IMR-90 (cell line): ENCODE measurements around the gene TDP2. TPM values are rescaled to one million over a fixed set of nuclear protein-coding genes. Genes with fewer than 3 reads are reported as not detected.

Experiments
- ATAC-seq: fragments of 200-7000 bp; cut with Tn5 transposase; 2 replicates; pipeline ENCODE4 v1.9.1; 2020; ENCODE audit warnings: low read depth, mild to moderate bottlenecking, moderate library complexity
- BruUV-seq: library from RNA; stranded (reverse); fragments of 400-500 nt; replicated peaks from 2 replicates; lab custom pipeline; 2021; lab: Mats Ljungman, UMichigan
- CTCF ChIA-PET: fragments of 300-600 bp; formaldehyde crosslinking; extraction: SDS; loops from one replicate; lab custom pipeline; 2021; ENCODE audit warnings: antibody characterized with exemption; lab: Yijun Ruan, JAX
- POLR2A ChIA-PET: fragments of 300-600 bp; sonication (Branson Sonifier 250); formaldehyde crosslinking; loops from one replicate; lab custom pipeline; 2022; ENCODE audit warnings: antibody characterized with exemption; ENCODE audit not compliant: unreplicated experiment; lab: Charles Lee
- DNase-seq: peaks from one replicate; pipeline ENCODE4 v3.0.0; 2013
- H2AFZ ChIP-seq: replicated peaks from 2 replicates; pipeline ENCODE3; 2013; ENCODE audit warnings: low read length, mild to moderate bottlenecking; ENCODE audit not compliant: poor library complexity
- H2AK5ac ChIP-seq: 2 replicates; pipeline ENCODE4 v1.6.1; 2013; ENCODE audit warnings: low read depth, low read length, inconsistent platforms
- H2AK9ac ChIP-seq: replicated peaks from 2 replicates; pipeline ENCODE3; 2013; ENCODE audit warnings: mild to moderate bottlenecking, low read depth, low read length, moderate library complexity; ENCODE audit not compliant: poor library complexity
- H2BK120ac ChIP-seq: 2 replicates; pipeline ENCODE4 v1.6.1; 2013; ENCODE audit warnings: low read depth, low read length, inconsistent platforms
- H2BK15ac ChIP-seq: 3 replicates; pipeline ENCODE4 v1.6.1; 2013; ENCODE audit warnings: low read depth, low read length, inconsistent platforms
- H2BK20ac ChIP-seq: 2 replicates; pipeline ENCODE4 v1.6.1; 2013; ENCODE audit warnings: low read depth, mild to moderate bottlenecking, inconsistent platforms, low read length, moderate library complexity
- H2BK5ac ChIP-seq: 2 replicates; pipeline ENCODE4 v1.6.1; 2013; ENCODE audit warnings: mild to moderate bottlenecking, low read depth, low read length, inconsistent platforms; ENCODE audit not compliant: poor library complexity, severe bottlenecking
- H3K14ac ChIP-seq: replicated peaks from 2 replicates; pipeline ENCODE4 v1.6.1; 2013; ENCODE audit warnings: low read depth, low read length, inconsistent platforms
- H3K18ac ChIP-seq: 2 replicates; pipeline ENCODE4 v1.6.1; 2013; ENCODE audit warnings: low read depth, low read length, control low read depth
- H3K23ac ChIP-seq: 2 replicates; pipeline ENCODE4 v1.6.1; 2013; ENCODE audit warnings: low read depth, low read length, inconsistent platforms
- H3K27ac ChIP-seq: 2 replicates; pipeline ENCODE4 v1.5.1; 2013; ENCODE audit warnings: mild to moderate bottlenecking, control low read depth, low read length; ENCODE audit not compliant: insufficient read depth
- H3K27me3 ChIP-seq: 2 replicates; pipeline ENCODE4 v1.6.1; 2013; ENCODE audit warnings: low read length; ENCODE audit not compliant: control insufficient read depth, insufficient read depth
- H3K36me3 ChIP-seq: 2 replicates; pipeline ENCODE4 v1.6.1; 2013; ENCODE audit warnings: low read length, mixed read lengths; ENCODE audit not compliant: control insufficient read depth, insufficient read depth
- H3K4ac ChIP-seq: 2 replicates; pipeline ENCODE4 v1.6.1; 2013; ENCODE audit warnings: low read depth, low read length, inconsistent platforms
- H3K4me1 ChIP-seq: 2 replicates; pipeline ENCODE4 v1.6.1; 2013; ENCODE audit warnings: low read length, mixed read lengths; ENCODE audit not compliant: control insufficient read depth, insufficient read depth
- H3K4me2 ChIP-seq: 2 replicates; pipeline ENCODE4 v1.6.1; 2013; ENCODE audit warnings: low read depth, mild to moderate bottlenecking, control low read depth, low read length, moderate library complexity
- H3K4me3 ChIP-seq: 2 replicates; pipeline ENCODE4 v1.5.1; 2013; ENCODE audit warnings: low read depth, mild to moderate bottlenecking, control low read depth, low read length, moderate library complexity; ENCODE audit not compliant: insufficient read depth
- H3K56ac ChIP-seq: 2 replicates; pipeline ENCODE4 v1.6.1; 2013; ENCODE audit warnings: low read length, inconsistent platforms; ENCODE audit not compliant: insufficient read depth; ENCODE audit errors: extremely low read depth
- H3K79me1 ChIP-seq, 2 experiments: 2 replicates each; pipeline ENCODE4 v1.6.1; 2013; ENCODE audit warnings: low read length in 2 of 2, inconsistent platforms in 1 of 2, low read depth in 1 of 2
- H3K9ac ChIP-seq: 2 replicates; pipeline ENCODE4 v1.6.1; 2013; ENCODE audit warnings: low read depth, low read length, control low read depth
- H3K9me1 ChIP-seq: 2 replicates; pipeline ENCODE4 v1.6.1; 2013; ENCODE audit warnings: low read length, inconsistent platforms; ENCODE audit not compliant: insufficient read depth
- H3K9me3 ChIP-seq: 2 replicates; pipeline ENCODE4 v1.6.1; 2013; ENCODE audit warnings: low read length; ENCODE audit not compliant: control insufficient read depth, insufficient read depth
- H4K20me1 ChIP-seq: 2 replicates; pipeline ENCODE4 v1.6.1; 2013; ENCODE audit warnings: low read length, inconsistent platforms; ENCODE audit not compliant: insufficient read depth
- H4K5ac ChIP-seq: 2 replicates; pipeline ENCODE4 v1.6.1; 2013; ENCODE audit warnings: mild to moderate bottlenecking, low read depth, low read length, control low read depth
- H4K8ac ChIP-seq, 2 experiments: 2 replicates each; pipeline ENCODE4 v1.6.1; 2013; ENCODE audit warnings: low read depth in 2 of 2, low read length in 2 of 2, control low read depth in 1 of 2, inconsistent platforms in 1 of 2
- H4K91ac ChIP-seq: 2 replicates; pipeline ENCODE4 v1.6.1; 2013; ENCODE audit warnings: low read depth, low read length, inconsistent platforms; ENCODE audit not compliant: insufficient read depth
- BHLHE40 ChIP-seq: fragments of 150-350 bp; IDR thresholded peaks from 2 replicates; pipeline ENCODE4 v1.6.1; 2016; ENCODE audit warnings: mild to moderate bottlenecking, low read depth, low read length
- CEBPB ChIP-seq: IDR thresholded peaks from 2 replicates; pipeline ENCODE4 v1.6.1; 2012; ENCODE audit warnings: low read depth, low read length, improper control_type of control experiment
- CTCF ChIP-seq: conservative IDR thresholded peaks from 2 replicates; pipeline ENCODE4 v1.5.1; 2012; ENCODE audit warnings: mild to moderate bottlenecking, low read depth, low read length, improper control_type of control experiment
- FOS ChIP-seq: fragments of 150-350 bp; IDR thresholded peaks from 2 replicates; pipeline ENCODE4 v1.6.1; 2016; ENCODE audit warnings: low read depth, low read length
- MAFK ChIP-seq: IDR thresholded peaks from 2 replicates; pipeline ENCODE4 v1.6.1; 2012; ENCODE audit warnings: low read depth, low read length, improper control_type of control experiment
- MXI1 ChIP-seq: IDR thresholded peaks from 2 replicates; pipeline ENCODE4 v1.6.1; 2012; ENCODE audit warnings: low read depth, mild to moderate bottlenecking, low read length, moderate library complexity, borderline replicate concordance
- POLR2A ChIP-seq: IDR thresholded peaks from 2 replicates; pipeline ENCODE4 v1.6.1; 2012; ENCODE audit warnings: mild to moderate bottlenecking, low read depth, low read length
- RAD21 ChIP-seq: IDR thresholded peaks from 2 replicates; pipeline ENCODE4 v1.6.1; 2012; ENCODE audit warnings: low read length, improper control_type of control experiment
- RCOR1 ChIP-seq: IDR thresholded peaks from 2 replicates; pipeline ENCODE4 v1.6.1; 2012; ENCODE audit warnings: mild to moderate bottlenecking, low read length, improper control_type of control experiment; ENCODE audit not compliant: insufficient replicate concordance
- RFX5 ChIP-seq: IDR thresholded peaks from 2 replicates; pipeline ENCODE4 v1.8.0; 2012; ENCODE audit warnings: low read depth, mild to moderate bottlenecking, low read length, moderate library complexity
- USF2 ChIP-seq: fragments of 150-350 bp; IDR thresholded peaks from 2 replicates; pipeline ENCODE4 v1.6.1; 2017; ENCODE audit warnings: mild to moderate bottlenecking, antibody characterized with exemption, low read length, low read depth
- WGBS, 2 experiments: methylation state at CpG; one replicate each; pipeline versions ENCODE4 v1.1.5 to v1.1.7; 2013; ENCODE audit warnings: missing lambda C conversion rate in 2 of 2; ENCODE audit not compliant: insufficient read length in 1 of 2; ENCODE audit errors: extremely low coverage in 2 of 2; 5-methylcytosine and 5-hydroxymethylcytosine counted together
- dilution Hi-C: fragments of 300-500 bp; cut with HindIII; formaldehyde crosslinking; loops from one replicate; pipeline ENCODE4 v1.14.3; 2018; ENCODE audit warnings: low sequenced_read_pairs; ENCODE audit not compliant: unreplicated experiment
- in situ Hi-C: fragments of 300-500 bp; cut with MboI; formaldehyde crosslinking; loops from 3 replicates; pipeline ENCODE4 v1.14.3; 2019; ENCODE audit warnings: low sequenced_read_pairs, inconsistent platforms, mixed read lengths
- intact Hi-C: fragments of 100-400 bp; cut with micrococcal nuclease; formaldehyde crosslinking; loops from 2 replicates; pipeline ENCODE4 v1.10.0; 2022
- polyA plus RNA-seq, 3 experiments: library from polyadenylated mRNA; depleted of rRNA; stranded (reverse); fragments of >200 nt; gene quantifications; 2 replicates each; pipeline ENCODE4 v1.2.3, GENCODE V29; 2012; ENCODE audit warnings: low replicate concordance in 1 of 3
- total RNA-seq: library from RNA; depleted of rRNA; stranded (reverse); fragments of >200 nt; gene quantifications from 2 replicates; pipeline ENCODE4 v1.2.3, GENCODE V29; 2012
- TF ChIP-seq, protein P1 (sequence below): fragments of 150-350 bp; IDR thresholded peaks from 2 replicates; pipeline ENCODE4 v1.6.1; 2016; ENCODE audit warnings: low read depth, mild to moderate bottlenecking, low read length, moderate library complexity, borderline replicate concordance

TDP2 gene
- total and polyA plus RNA-seq, 2 of the 4 experiments (the other 2 are of a cell fraction) = 13.6 to 22.8 TPM

- no TSS peak for BruUV-seq
- H4K91ac ChIP-seq = no peak overlapping the region
- no peak overlapping the region for H2AK9ac ChIP-seq
- H3K4me1 ChIP-seq = no peaks in the 10 kb centered on the region
- H3K14ac ChIP-seq = no peak overlapping the region
- no peak overlapping the region for H4K8ac ChIP-seq
- H2BK20ac ChIP-seq = no peak overlapping the region
- ChIA-PET CTCF (no interaction called here), POLR2A (interaction anchor here (0.5 kb wide), 1 partner anchor 23 kb away, joined by 5 read pairs; no protein-coding TSS in a partner anchor)
- no peak overlapping the region for H3K9ac ChIP-seq
- H2AK5ac ChIP-seq = no peak overlapping the region
- H3K79me1 ChIP-seq = no peaks in the 10 kb centered on the region
- in situ Hi-C loops = no loop called here
- H2BK5ac ChIP-seq = no peak overlapping the region
- H3K4ac ChIP-seq = no peak overlapping the region
- ATAC-seq (no peak), DNase-seq (no peak)
- peaks cover 4% of the 10 kb centered on the region for H3K27me3 ChIP-seq
- intact Hi-C loops = no loop called here
- H3K4me2 ChIP-seq = no peak overlapping the region
- H2AFZ ChIP-seq = no peak overlapping the region
- H3K56ac ChIP-seq = no peak overlapping the region
- H4K5ac ChIP-seq = no peak overlapping the region
- no peaks in the 10 kb centered on the region for H3K9me3 ChIP-seq
- H3K23ac ChIP-seq = no peak overlapping the region
- no peaks in the 10 kb centered on the region for H3K36me3 ChIP-seq
- no peak overlapping the region for H3K18ac ChIP-seq
- H2BK15ac ChIP-seq = no peak overlapping the region
- no peaks in the 10 kb centered on the region for H3K9me1 ChIP-seq
- no peak overlapping the region for H3K27ac ChIP-seq
- dilution Hi-C loops = no loop called here
- no peak overlapping the region for H3K4me3 ChIP-seq
- WGBS, 2 experiments = 20% methylated on average over 1 of the region's 2 CpGs; no CpG with 5 or more reads in 1 of the 2 experiments
- TF ChIP-seq RCOR1 (no peak), RAD21 (no peak), BHLHE40 (no peak), MXI1 (no peak), CTCF (no peak), CEBPB (no peak), RFX5 (no peak), POLR2A (no peak), USF2 (no peak), MAFK (no peak), FOS (no peak)
- TF ChIP-seq, protein P1, sequence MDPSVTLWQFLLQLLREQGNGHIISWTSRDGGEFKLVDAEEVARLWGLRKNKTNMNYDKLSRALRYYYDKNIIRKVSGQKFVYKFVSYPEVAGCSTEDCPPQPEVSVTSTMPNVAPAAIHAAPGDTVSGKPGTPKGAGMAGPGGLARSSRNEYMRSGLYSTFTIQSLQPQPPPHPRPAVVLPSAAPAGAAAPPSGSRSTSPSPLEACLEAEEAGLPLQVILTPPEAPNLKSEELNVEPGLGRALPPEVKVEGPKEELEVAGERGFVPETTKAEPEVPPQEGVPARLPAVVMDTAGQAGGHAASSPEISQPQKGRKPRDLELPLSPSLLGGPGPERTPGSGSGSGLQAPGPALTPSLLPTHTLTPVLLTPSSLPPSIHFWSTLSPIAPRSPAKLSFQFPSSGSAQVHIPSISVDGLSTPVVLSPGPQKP = no peak
- no peak overlapping the region for H2BK120ac ChIP-seq
- no peaks in the 10 kb centered on the region for H4K20me1 ChIP-seq
Measured at GRCh38 chr6:24613361-24614042, 53.2 kb downstream of the TDP2 start.
